Endothelial cell of umbilical vein (primary cell): ENCODE results near the gene DLGAP4. TPM values are rescaled to one million over a fixed set of nuclear protein-coding genes. Genes with fewer than 3 reads are reported as not detected.

Experiments used
- BruUV-seq: library from RNA; stranded (reverse); fragments of 400-500 nt; replicated peaks from 2 replicates; lab custom pipeline; 2021; lab: Mats Ljungman, UMichigan
- CTCF ChIA-PET: fragments of 300-600, 350-600 bp; sonication (Branson Sonifier 250); formaldehyde crosslinking; loops from one replicate; lab custom pipeline; 2021; ENCODE audit warnings: antibody characterized with exemption, inconsistent platforms; lab: Charles Lee
- POLR2A ChIA-PET: fragments of 300-600, 350-600 bp; sonication (Branson Sonifier 250); formaldehyde crosslinking; loops from one replicate; lab custom pipeline; 2021; ENCODE audit warnings: antibody characterized with exemption, inconsistent platforms; lab: Charles Lee
- DNase-seq: peaks from one replicate; pipeline ENCODE4 v3.0.0-alpha.2; 2011; ENCODE audit warnings: low read depth, low spot score
- FAIRE-seq: peaks from 2 replicates; lab custom pipeline; 2011; peaks lifted over from hg19 to GRCh38; lab: Jason Lieb, UNC
- H2AFZ ChIP-seq: 2 replicates; pipeline ENCODE4 v1.6.0; 2012; ENCODE audit warnings: low read depth, low read length, control low read depth, inconsistent platforms
- H3K27ac ChIP-seq: 2 replicates; pipeline ENCODE4 v1.5.1; 2011; ENCODE audit warnings: low read depth, mild to moderate bottlenecking, control low read depth, low read length, moderate library complexity; ENCODE audit not compliant: insufficient read depth
- H3K27me3 ChIP-seq, 2 experiments: 2 replicates each; pipeline versions ENCODE4 v1.6.0 to v1.6.1; 2011; ENCODE audit warnings: low read length in 2 of 2, mixed read lengths in 1 of 2; ENCODE audit not compliant: control insufficient read depth in 2 of 2, insufficient read depth in 2 of 2
- H3K36me3 ChIP-seq, 2 experiments: 2 replicates in 1 of 2; 3 replicates in 1 of 2; pipeline ENCODE4 v1.5.1; 2011; ENCODE audit warnings: low read length in 2 of 2, mild to moderate bottlenecking in 1 of 2, moderate library complexity in 1 of 2; ENCODE audit not compliant: control insufficient read depth in 2 of 2, insufficient read depth in 2 of 2; ENCODE audit errors: extremely low read depth in 1 of 2
- H3K4me1 ChIP-seq: 3 replicates; pipeline ENCODE4 v1.5.1; 2011; ENCODE audit warnings: mild to moderate bottlenecking, low read length; ENCODE audit not compliant: control insufficient read depth, insufficient read depth; ENCODE audit errors: extremely low read depth
- H3K4me2 ChIP-seq: 2 replicates; pipeline ENCODE4 v1.6.1; 2011; ENCODE audit warnings: low read length, control low read depth, mixed read lengths; ENCODE audit not compliant: insufficient read depth
- H3K4me3 ChIP-seq, 3 experiments: fragments of 200-600 bp in 1 of 3; sonication (generic), shearing (Covaris generic) in 1 of 3; replicated peaks in 1 of 3; 2 replicates each; pipeline ENCODE4 v1.5.1; 2011 to 2016; ENCODE audit warnings: control low read depth in 3 of 3, low read length in 3 of 3, mild to moderate bottlenecking in 2 of 3, inconsistent platforms in 1 of 3, low read depth in 1 of 3, moderate library complexity in 1 of 3; ENCODE audit not compliant: insufficient read depth in 1 of 3
- H3K79me2 ChIP-seq: 2 replicates; pipeline ENCODE4 v1.6.0; 2012; ENCODE audit warnings: low read length, inconsistent platforms; ENCODE audit not compliant: control insufficient read depth, insufficient read depth
- H3K9ac ChIP-seq: replicated peaks from 2 replicates; pipeline ENCODE3; 2011; ENCODE audit warnings: low read length, control low read depth; ENCODE audit not compliant: insufficient read depth; ENCODE audit errors: extremely low read depth
- H3K9me1 ChIP-seq: replicated peaks from 3 replicates; pipeline ENCODE4 v1.6.0; 2011; ENCODE audit warnings: mild to moderate bottlenecking, low read length; ENCODE audit not compliant: control insufficient read depth, insufficient read depth; ENCODE audit errors: extremely low read depth
- H3K9me3 ChIP-seq: replicated peaks from 2 replicates; pipeline ENCODE4 v1.5.1; 2012; ENCODE audit warnings: low read length, inconsistent platforms; ENCODE audit not compliant: control insufficient read depth, insufficient read depth
- H4K20me1 ChIP-seq: replicated peaks from 2 replicates; pipeline ENCODE3; 2011; ENCODE audit warnings: mild to moderate bottlenecking, low read length; ENCODE audit not compliant: control insufficient read depth, insufficient read depth; ENCODE audit errors: extremely low read depth
- EZH2 ChIP-seq: IDR thresholded peaks from 2 replicates; pipeline ENCODE4 v1.6.1; 2012; ENCODE audit warnings: borderline replicate concordance, low read depth, mild to moderate bottlenecking, moderate library complexity, low read length, inconsistent platforms; ENCODE audit not compliant: severe bottlenecking
- FOS ChIP-seq: IDR thresholded peaks from 2 replicates; pipeline ENCODE4 v1.6.1; 2011; ENCODE audit warnings: mild to moderate bottlenecking, low read length, moderate library complexity, borderline replicate concordance; ENCODE audit not compliant: insufficient read depth
- GATA2 ChIP-seq: IDR thresholded peaks from 2 replicates; pipeline ENCODE4 v1.7.0; 2011; ENCODE audit warnings: low read depth, mild to moderate bottlenecking, moderate library complexity, mixed read lengths, low read length; ENCODE audit not compliant: insufficient read length, insufficient read depth
- JUN ChIP-seq: IDR thresholded peaks from 2 replicates; pipeline ENCODE4 v1.6.1; 2011; ENCODE audit warnings: borderline replicate concordance, low read depth; ENCODE audit not compliant: insufficient read length, insufficient read depth
- MAX ChIP-seq: IDR thresholded peaks from 2 replicates; pipeline ENCODE4 v1.6.1; 2011; ENCODE audit not compliant: insufficient read depth, insufficient read length
- MYC ChIP-seq: IDR thresholded peaks from one replicate; pipeline ENCODE4 v1.6.1; 2011; ENCODE audit warnings: mild to moderate bottlenecking, low read depth, low read length
- POLR2A ChIP-seq: IDR thresholded peaks from 2 replicates; pipeline ENCODE4 v1.6.1; 2012; ENCODE audit warnings: low read depth, mild to moderate bottlenecking, control low read depth, low read length
- POLR2AphosphoS5 ChIP-seq: IDR thresholded peaks from 2 replicates; pipeline ENCODE4 v1.6.1; 2012; ENCODE audit warnings: low read depth, mild to moderate bottlenecking, control low read depth, low read length, moderate library complexity; ENCODE audit not compliant: insufficient read depth
- dilution Hi-C: fragments of 300-500 bp; cut with MboI; formaldehyde crosslinking; loops from one replicate; pipeline ENCODE4 v1.15.0; 2019; ENCODE audit warnings: low sequenced_read_pairs; ENCODE audit not compliant: extremely low pct_ligation_motif_present
- intact Hi-C: fragments of 100-400 bp; cut with micrococcal nuclease; formaldehyde crosslinking; loops from one replicate; pipeline ENCODE4 v1.10.0; 2022
- polyA plus RNA-seq, 4 experiments: library from polyadenylated mRNA; depleted of rRNA in 3 of 4; stranded (reverse) in 3 of 4; unstranded in 1 of 4; fragments of >200 nt; gene quantifications; 2 replicates each; pipeline versions ENCODE4 v1.2.1 to v1.2.3, GENCODE V29; 2011 to 2012; ENCODE audit warnings: missing spikeins in 1 of 4
- total RNA-seq: library from RNA; stranded (reverse); gene quantifications from 2 replicates; pipeline ENCODE4 v1.2.3, GENCODE V29; 2021
- TF ChIP-seq, protein P1 (sequence below), 2 donors: IDR thresholded peaks; 1 replicate in 1 of 2; 2 replicates in 1 of 2; pipeline ENCODE4 v1.5.1; 2011; ENCODE audit warnings: low read length in 2 of 2, mild to moderate bottlenecking in 2 of 2, moderate library complexity in 2 of 2, control low read depth in 1 of 2, inconsistent platforms in 1 of 2, low read depth in 1 of 2; ENCODE audit not compliant: insufficient read depth in 1 of 2; ENCODE audit errors: extremely low read depth in 1 of 2

Gene DLGAP4
- total and polyA plus RNA-seq, 2 donors (not counting 3 experiments of a cell fraction or from before 2014, with no cell fraction given): 57.5 to 125 TPM

GRCh38 chr20:36335206-36335870 lies 29.2 kb downstream of the DLGAP4 start:
- H3K27me3 ChIP-seq: peaks cover 0 to 8% of the 10 kb centered on the region in 2 experiments
- CTCF ChIA-PET: no interaction called here
- no peak for TF ChIP-seq EZH2
- no peak for TF ChIP-seq JUN
- TF ChIP-seq POLR2A: no peak
- no peak for TF ChIP-seq MAX
- no peak for TF ChIP-seq GATA2
- no peak for TF ChIP-seq MYC
- TF ChIP-seq POLR2AphosphoS5: no peak
- TF ChIP-seq, protein P1, sequence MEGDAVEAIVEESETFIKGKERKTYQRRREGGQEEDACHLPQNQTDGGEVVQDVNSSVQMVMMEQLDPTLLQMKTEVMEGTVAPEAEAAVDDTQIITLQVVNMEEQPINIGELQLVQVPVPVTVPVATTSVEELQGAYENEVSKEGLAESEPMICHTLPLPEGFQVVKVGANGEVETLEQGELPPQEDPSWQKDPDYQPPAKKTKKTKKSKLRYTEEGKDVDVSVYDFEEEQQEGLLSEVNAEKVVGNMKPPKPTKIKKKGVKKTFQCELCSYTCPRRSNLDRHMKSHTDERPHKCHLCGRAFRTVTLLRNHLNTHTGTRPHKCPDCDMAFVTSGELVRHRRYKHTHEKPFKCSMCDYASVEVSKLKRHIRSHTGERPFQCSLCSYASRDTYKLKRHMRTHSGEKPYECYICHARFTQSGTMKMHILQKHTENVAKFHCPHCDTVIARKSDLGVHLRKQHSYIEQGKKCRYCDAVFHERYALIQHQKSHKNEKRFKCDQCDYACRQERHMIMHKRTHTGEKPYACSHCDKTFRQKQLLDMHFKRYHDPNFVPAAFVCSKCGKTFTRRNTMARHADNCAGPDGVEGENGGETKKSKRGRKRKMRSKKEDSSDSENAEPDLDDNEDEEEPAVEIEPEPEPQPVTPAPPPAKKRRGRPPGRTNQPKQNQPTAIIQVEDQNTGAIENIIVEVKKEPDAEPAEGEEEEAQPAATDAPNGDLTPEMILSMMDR (IDR thresholded peaks at IDR 0.05; ENCODE audit: extremely low read depth in 1 of 2, insufficient read depth in 1 of 2, low read depth in 1 of 2, low read length in 2 of 2): no peak
- TF ChIP-seq FOS: no peak

More at GRCh38 chr20:36335206-36335870, 29.2 kb downstream of the DLGAP4 start:
- Histone ChIP-seq H3K4me2 (no peak overlapping the region), H3K79me2 (no peaks in the 10 kb centered on the region), H2AFZ (no peak overlapping the region), H3K27ac (no peak overlapping the region), H3K9me1 (no peaks in the 10 kb centered on the region), H3K9me3 (no peaks in the 10 kb centered on the region), H3K4me1 (no peaks in the 10 kb centered on the region), H3K9ac (no peak overlapping the region), H3K36me3 (no peaks in the 10 kb centered on the region), H3K4me3 (no peak overlapping the region), H4K20me1 (no peaks in the 10 kb centered on the region)
- POLR2A ChIA-PET: no interaction called here
- intact Hi-C loops: no loop called here
- no peak for DNase-seq
- BruUV-seq: no TSS peak
- no peak for FAIRE-seq
- dilution Hi-C loops: no loop called here
